Panc1 (cell line): Measurements from ENCODE around the gene NPPC. TPM values are rescaled to one million over a fixed set of nuclear protein-coding genes. Genes with fewer than 3 reads are reported as not detected.

Experiments
- ATAC-seq: fragments of 200-7000 bp; cut with Tn5 transposase; 2 replicates; pipeline ENCODE4 v1.9.1; 2020; ENCODE audit warnings: mild to moderate bottlenecking, moderate library complexity
- BruUV-seq: library from RNA; stranded (reverse); fragments of 400-500 nt; replicated peaks from 2 replicates; lab custom pipeline; 2021; lab: Mats Ljungman, UMichigan
- CTCF ChIA-PET: fragments of 300-600 bp; sonication (Branson Sonifier 250); formaldehyde crosslinking; loops from one replicate; lab custom pipeline; 2022; ENCODE audit warnings: antibody characterized with exemption; lab: Charles Lee
- POLR2A ChIA-PET: fragments of 300-600 bp; sonication (Branson Sonifier 250); formaldehyde crosslinking; loops from one replicate; lab custom pipeline; 2022; ENCODE audit warnings: antibody characterized with exemption; lab: Charles Lee
- DNase-seq: peaks from one replicate; pipeline ENCODE4 v3.0.0-alpha.2; 2010; ENCODE audit warnings: low read depth, low spot score
- H3K27ac ChIP-seq: 2 replicates; pipeline ENCODE4 v1.5.1; 2011; ENCODE audit warnings: mild to moderate bottlenecking, low read length, inconsistent platforms
- H3K27me3 ChIP-seq: fragments of 200-500 bp; sonication (Bioruptor generic); 2 replicates; pipeline ENCODE4 v1.6.0; 2014; ENCODE audit warnings: low read length, inconsistent platforms; ENCODE audit not compliant: control insufficient read depth, insufficient read depth
- H3K36me3 ChIP-seq: fragments of 200-500 bp; sonication (Bioruptor generic); 2 replicates; pipeline ENCODE4 v1.5.1; 2014; ENCODE audit warnings: inconsistent platforms, mild to moderate bottlenecking, low read length, moderate library complexity; ENCODE audit not compliant: control insufficient read depth, insufficient read depth
- H3K4me1 ChIP-seq: 2 replicates; pipeline ENCODE4 v1.5.1; 2011; ENCODE audit warnings: inconsistent platforms, mild to moderate bottlenecking, low read length, moderate library complexity; ENCODE audit not compliant: control insufficient read depth, insufficient read depth
- H3K4me3 ChIP-seq, 2 experiments: 2 replicates each; pipeline ENCODE4 v1.5.1; 2011 to 2012; ENCODE audit warnings: low read depth in 2 of 2, low read length in 2 of 2, mild to moderate bottlenecking in 2 of 2, inconsistent platforms in 1 of 2, moderate library complexity in 1 of 2
- H3K9me3 ChIP-seq: fragments of 200-500 bp; sonication (Bioruptor generic); 2 replicates; pipeline ENCODE4 v1.5.1; 2014; ENCODE audit warnings: low read depth, mild to moderate bottlenecking, inconsistent platforms, low read length, moderate library complexity; ENCODE audit not compliant: control insufficient read depth, insufficient read depth
- POLR2AphosphoS5 ChIP-seq: IDR thresholded peaks from 2 replicates; pipeline ENCODE4 v1.6.1; 2012; ENCODE audit warnings: mild to moderate bottlenecking, low read depth, low read length, moderate library complexity
- REST ChIP-seq, 2 experiments: IDR thresholded peaks; 2 replicates each; pipeline ENCODE4 v1.6.1; 2011 to 2012; ENCODE audit warnings: low read depth in 2 of 2, control low read depth in 1 of 2, low read length in 1 of 2, mild to moderate bottlenecking in 1 of 2, moderate library complexity in 1 of 2; ENCODE audit not compliant: insufficient read depth in 1 of 2
- SIN3A ChIP-seq: IDR thresholded peaks from 2 replicates; pipeline ENCODE4 v1.6.1; 2012; ENCODE audit warnings: low read depth, mild to moderate bottlenecking, low read length, moderate library complexity, borderline replicate concordance; ENCODE audit not compliant: insufficient read depth
- TCF7L2 ChIP-seq: IDR thresholded peaks from 2 replicates; pipeline ENCODE4 v1.6.1; 2011; ENCODE audit warnings: mild to moderate bottlenecking, low read depth, low read length, inconsistent platforms
- in situ Hi-C: cut with HindIII; loops from 2 replicates; pipeline ENCODE4 v1.10.0; 2016; ENCODE audit warnings: low sequenced_read_pairs, low pct_unique_long_range_greater_than_20kb
- intact Hi-C: fragments of 100-400 bp; cut with micrococcal nuclease; formaldehyde crosslinking; loops from one replicate; pipeline ENCODE4 v1.10.0; 2022; ENCODE audit not compliant: unreplicated experiment
- total RNA-seq: library from RNA; stranded (reverse); gene quantifications from one replicate; pipeline ENCODE4 v1.2.1, GENCODE V29; 2021; ENCODE audit not compliant: unreplicated experiment
- TF ChIP-seq, protein P1 (sequence below): fragments of 450-650 bp; IDR thresholded peaks from 2 replicates; pipeline ENCODE4 v1.5.1; 2017; ENCODE audit warnings: mild to moderate bottlenecking

NPPC gene
- total RNA-seq, 1 experiment from 2014 or later = 1.1 TPM

- TF ChIP-seq, protein P1, sequence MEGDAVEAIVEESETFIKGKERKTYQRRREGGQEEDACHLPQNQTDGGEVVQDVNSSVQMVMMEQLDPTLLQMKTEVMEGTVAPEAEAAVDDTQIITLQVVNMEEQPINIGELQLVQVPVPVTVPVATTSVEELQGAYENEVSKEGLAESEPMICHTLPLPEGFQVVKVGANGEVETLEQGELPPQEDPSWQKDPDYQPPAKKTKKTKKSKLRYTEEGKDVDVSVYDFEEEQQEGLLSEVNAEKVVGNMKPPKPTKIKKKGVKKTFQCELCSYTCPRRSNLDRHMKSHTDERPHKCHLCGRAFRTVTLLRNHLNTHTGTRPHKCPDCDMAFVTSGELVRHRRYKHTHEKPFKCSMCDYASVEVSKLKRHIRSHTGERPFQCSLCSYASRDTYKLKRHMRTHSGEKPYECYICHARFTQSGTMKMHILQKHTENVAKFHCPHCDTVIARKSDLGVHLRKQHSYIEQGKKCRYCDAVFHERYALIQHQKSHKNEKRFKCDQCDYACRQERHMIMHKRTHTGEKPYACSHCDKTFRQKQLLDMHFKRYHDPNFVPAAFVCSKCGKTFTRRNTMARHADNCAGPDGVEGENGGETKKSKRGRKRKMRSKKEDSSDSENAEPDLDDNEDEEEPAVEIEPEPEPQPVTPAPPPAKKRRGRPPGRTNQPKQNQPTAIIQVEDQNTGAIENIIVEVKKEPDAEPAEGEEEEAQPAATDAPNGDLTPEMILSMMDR = no peak
- TF ChIP-seq SIN3A = no peak
- TF ChIP-seq POLR2AphosphoS5 = no peak
- TF ChIP-seq REST (IDR thresholded peaks at IDR 0.05; ENCODE audit: insufficient read depth in 1 of 2, low read depth in 2 of 2, low read length in 1 of 2) = no peak
- TF ChIP-seq TCF7L2 = no peak
- Histone ChIP-seq H3K4me3 (no peak overlapping the region), H3K4me1 (peaks cover 3% of the 10 kb centered on the region; the same call in 1 of the 2 replicates), H3K9me3 (no peaks in the 10 kb centered on the region), H3K27me3 (no peaks in the 10 kb centered on the region), H3K27ac (0 out of 2 replicates have a peak overlapping the region, but pooled peaks have one; percentile 21), H3K36me3 (no peaks in the 10 kb centered on the region)
- DNase-seq (no peak), ATAC-seq (peak; percentile 92)
- intact Hi-C loops (no loop called here), in situ Hi-C loops (no loop called here)
- BruUV-seq = no TSS peak
- POLR2A ChIA-PET = no interaction called here
- CTCF ChIA-PET = no interaction called here
Observed at GRCh38 chr2:231877533-231878456, 48.4 kb downstream of the NPPC start.

- no peak for TF ChIP-seq TCF7L2
- TF ChIP-seq POLR2AphosphoS5 = no peak
- no peak for TF ChIP-seq REST (IDR thresholded peaks at IDR 0.05; ENCODE audit: insufficient read depth in 1 of 2, low read depth in 2 of 2, low read length in 1 of 2)
- TF ChIP-seq, protein P1 = no peak
- TF ChIP-seq SIN3A = no peak
- intact Hi-C loops = no loop called here
- ChIA-PET CTCF (no interaction called here), POLR2A (no interaction called here)
- ATAC-seq (no peak), DNase-seq (no peak)
- H3K36me3 ChIP-seq = no peaks in the 10 kb centered on the region
- in situ Hi-C loops = no loop called here
- no peaks in the 10 kb centered on the region for H3K9me3 ChIP-seq
- 0 out of 2 replicates have a peak, but pooled peaks cover 3% of the 10 kb centered on the region for H3K4me1 ChIP-seq
- no peak overlapping the region for H3K27ac ChIP-seq
- H3K27me3 ChIP-seq = no peaks in the 10 kb centered on the region
- no peak overlapping the region for H3K4me3 ChIP-seq
- no TSS peak for BruUV-seq
Observed at GRCh38 chr2:231874944-231875343, 51.3 kb downstream of the NPPC start.
